ENCODE results near the gene GLRX3. TPM values are rescaled to one million over a fixed set of nuclear protein-coding genes. Genes with fewer than 3 reads are reported as not detected.

The GLRX3 gene
- polyA plus RNA-seq, 1 of the 3 experiments (the other 2 are of a cell fraction), result 93.8 TPM

DNA sequence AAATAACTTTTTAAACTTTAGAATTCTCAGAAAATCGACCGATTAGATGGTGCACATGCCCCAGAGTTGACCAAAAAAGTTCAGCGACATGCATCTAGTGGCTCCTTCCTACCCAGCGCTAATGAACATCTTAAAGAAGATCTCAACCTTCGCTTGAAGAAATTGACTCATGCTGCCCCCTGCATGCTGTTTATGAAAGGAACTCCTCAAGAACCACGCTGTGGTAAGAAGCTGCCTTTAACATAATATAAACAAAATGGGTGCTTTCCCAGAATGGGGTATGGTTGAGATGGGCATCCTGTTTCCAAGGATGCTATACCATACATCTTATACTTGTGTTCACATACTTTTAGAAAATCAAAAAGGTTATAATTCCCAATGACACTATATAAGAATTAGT lies 24.6 kb downstream of the GLRX3 start:
- no peak overlapping the region for H2AFZ ChIP-seq (ENCODE audit: low read depth)
- H3K79me2 ChIP-seq (ENCODE audit: insufficient read depth), result peaks cover 53% of the 10 kb centered on the region
- H3F3A ChIP-seq (replicated peaks; ENCODE audit: insufficient read depth), result no peaks in the 10 kb centered on the region
- TF ChIP-seq, protein P1, sequence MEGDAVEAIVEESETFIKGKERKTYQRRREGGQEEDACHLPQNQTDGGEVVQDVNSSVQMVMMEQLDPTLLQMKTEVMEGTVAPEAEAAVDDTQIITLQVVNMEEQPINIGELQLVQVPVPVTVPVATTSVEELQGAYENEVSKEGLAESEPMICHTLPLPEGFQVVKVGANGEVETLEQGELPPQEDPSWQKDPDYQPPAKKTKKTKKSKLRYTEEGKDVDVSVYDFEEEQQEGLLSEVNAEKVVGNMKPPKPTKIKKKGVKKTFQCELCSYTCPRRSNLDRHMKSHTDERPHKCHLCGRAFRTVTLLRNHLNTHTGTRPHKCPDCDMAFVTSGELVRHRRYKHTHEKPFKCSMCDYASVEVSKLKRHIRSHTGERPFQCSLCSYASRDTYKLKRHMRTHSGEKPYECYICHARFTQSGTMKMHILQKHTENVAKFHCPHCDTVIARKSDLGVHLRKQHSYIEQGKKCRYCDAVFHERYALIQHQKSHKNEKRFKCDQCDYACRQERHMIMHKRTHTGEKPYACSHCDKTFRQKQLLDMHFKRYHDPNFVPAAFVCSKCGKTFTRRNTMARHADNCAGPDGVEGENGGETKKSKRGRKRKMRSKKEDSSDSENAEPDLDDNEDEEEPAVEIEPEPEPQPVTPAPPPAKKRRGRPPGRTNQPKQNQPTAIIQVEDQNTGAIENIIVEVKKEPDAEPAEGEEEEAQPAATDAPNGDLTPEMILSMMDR (IDR thresholded peaks at IDR 0.05), result peak; percentile 9; the same call in 1 of the 2 replicates
- TF ChIP-seq SMC3 (IDR thresholded peaks at IDR 0.05; ENCODE audit: low read depth, low read length), result no peak
- WGBS (ENCODE audit: low lambda C conversion rate), result 96% methylated on average over 6 of the region's 6 CpGs
- no peaks in the 10 kb centered on the region for H3K9me2 ChIP-seq
- POLR2A ChIA-PET, result no interaction called here
- H3K27me3 ChIP-seq (ENCODE audit: insufficient read depth), result no peaks in the 10 kb centered on the region
- no peak overlapping the region for H3K27ac ChIP-seq (ENCODE audit: low read depth in 2 of 2, low read length in 1 of 2)
- CTCF ChIA-PET, result interaction anchor here (1.1 kb wide), 1 partner anchor 30 kb away, joined by 3 read pairs; no protein-coding TSS in a partner anchor
- H3K4me3 ChIP-seq (ENCODE audit: low read depth in 2 of 2, low read length in 1 of 2), result no peak overlapping the region
- H3K36me3 ChIP-seq (replicated peaks in 1 of 2; ENCODE audit: control insufficient read depth in 1 of 2, insufficient read depth in 2 of 2, low read length in 1 of 2), result peaks cover 45 to 50% of the 10 kb centered on the region in 2 experiments
- no peak overlapping the region for H3K4me2 ChIP-seq
- peaks cover 0 to 4% of the 10 kb centered on the region in 2 experiments; a peak in 1 of 4 replicates for H3K4me1 ChIP-seq (ENCODE audit: control insufficient read depth in 1 of 2, insufficient read depth in 2 of 2, low read depth in 1 of 2, low read length in 1 of 2)
- no peak overlapping the region for H3K9ac ChIP-seq
- DNase-seq, result no peak
- peaks cover 37% of the 10 kb centered on the region for H4K20me1 ChIP-seq (ENCODE audit: insufficient read depth)
- no peaks in the 10 kb centered on the region for H3K9me3 ChIP-seq

DNA sequence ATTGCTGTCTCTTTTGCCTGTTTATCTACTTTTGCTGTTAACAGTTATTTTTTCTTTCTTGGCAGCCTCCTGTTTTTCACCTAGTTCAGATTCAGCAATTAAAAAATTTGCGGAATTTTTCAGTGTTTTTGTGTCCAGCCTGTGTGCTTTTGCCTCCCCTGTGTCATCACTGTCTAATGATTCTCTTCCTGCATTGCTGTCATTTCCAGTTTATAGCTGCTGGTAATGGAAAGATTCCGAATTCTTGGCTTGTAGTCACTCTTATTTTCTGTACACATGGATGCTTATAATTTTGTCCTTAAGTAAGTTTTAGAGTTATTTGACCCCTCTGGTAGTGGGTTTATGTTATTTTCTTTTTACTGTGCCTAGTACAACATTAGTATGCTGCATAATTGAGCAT lies 25.1 kb downstream of the GLRX3 start:
- CTCF ChIA-PET, result interaction anchor here (0.7 kb wide), 1 partner anchor 444 kb away, joined by 3 read pairs; no protein-coding TSS in a partner anchor
- peaks cover 32% of the 10 kb centered on the region for H4K20me1 ChIP-seq (ENCODE audit: insufficient read depth)
- 92% methylated on average over 2 of the region's 2 CpGs for WGBS (ENCODE audit: low lambda C conversion rate)
- no peak overlapping the region for H3K4me2 ChIP-seq
- no peak overlapping the region for H3K27ac ChIP-seq (ENCODE audit: low read depth in 2 of 2, low read length in 1 of 2)
- no peaks in the 10 kb centered on the region for H3K9me3 ChIP-seq
- no peak overlapping the region for H2AFZ ChIP-seq (ENCODE audit: low read depth)
- no peaks in the 10 kb centered on the region for H3F3A ChIP-seq (replicated peaks; ENCODE audit: insufficient read depth)
- no peak overlapping the region for H3K4me3 ChIP-seq (ENCODE audit: low read depth in 2 of 2, low read length in 1 of 2)
- DNase-seq, result no peak
- H3K9me2 ChIP-seq, result no peaks in the 10 kb centered on the region
- POLR2A ChIA-PET, result no interaction called here
- H3K9ac ChIP-seq, result no peak overlapping the region
- H3K36me3 ChIP-seq (replicated peaks in 1 of 2; ENCODE audit: control insufficient read depth in 1 of 2, insufficient read depth in 2 of 2, low read length in 1 of 2), result peaks cover 46 to 53% of the 10 kb centered on the region in 2 experiments
- peaks cover 47% of the 10 kb centered on the region for H3K79me2 ChIP-seq (ENCODE audit: insufficient read depth)
- peaks cover 0 to 4% of the 10 kb centered on the region in 2 experiments; a peak in 1 of 4 replicates for H3K4me1 ChIP-seq (ENCODE audit: control insufficient read depth in 1 of 2, insufficient read depth in 2 of 2, low read depth in 1 of 2, low read length in 1 of 2)
- H3K27me3 ChIP-seq (ENCODE audit: insufficient read depth), result no peaks in the 10 kb centered on the region
- no peak for TF ChIP-seq POLR2AphosphoS5 (IDR thresholded peaks at IDR 0.05; ENCODE audit: low read depth, low read length)
- TF ChIP-seq MXI1 (IDR thresholded peaks at IDR 0.05; ENCODE audit: low read depth, low read length), result no peak
- no peak for TF ChIP-seq SIN3A (IDR thresholded peaks at IDR 0.05; ENCODE audit: borderline replicate concordance, low read depth, low read length)
- TF ChIP-seq, protein P2, sequence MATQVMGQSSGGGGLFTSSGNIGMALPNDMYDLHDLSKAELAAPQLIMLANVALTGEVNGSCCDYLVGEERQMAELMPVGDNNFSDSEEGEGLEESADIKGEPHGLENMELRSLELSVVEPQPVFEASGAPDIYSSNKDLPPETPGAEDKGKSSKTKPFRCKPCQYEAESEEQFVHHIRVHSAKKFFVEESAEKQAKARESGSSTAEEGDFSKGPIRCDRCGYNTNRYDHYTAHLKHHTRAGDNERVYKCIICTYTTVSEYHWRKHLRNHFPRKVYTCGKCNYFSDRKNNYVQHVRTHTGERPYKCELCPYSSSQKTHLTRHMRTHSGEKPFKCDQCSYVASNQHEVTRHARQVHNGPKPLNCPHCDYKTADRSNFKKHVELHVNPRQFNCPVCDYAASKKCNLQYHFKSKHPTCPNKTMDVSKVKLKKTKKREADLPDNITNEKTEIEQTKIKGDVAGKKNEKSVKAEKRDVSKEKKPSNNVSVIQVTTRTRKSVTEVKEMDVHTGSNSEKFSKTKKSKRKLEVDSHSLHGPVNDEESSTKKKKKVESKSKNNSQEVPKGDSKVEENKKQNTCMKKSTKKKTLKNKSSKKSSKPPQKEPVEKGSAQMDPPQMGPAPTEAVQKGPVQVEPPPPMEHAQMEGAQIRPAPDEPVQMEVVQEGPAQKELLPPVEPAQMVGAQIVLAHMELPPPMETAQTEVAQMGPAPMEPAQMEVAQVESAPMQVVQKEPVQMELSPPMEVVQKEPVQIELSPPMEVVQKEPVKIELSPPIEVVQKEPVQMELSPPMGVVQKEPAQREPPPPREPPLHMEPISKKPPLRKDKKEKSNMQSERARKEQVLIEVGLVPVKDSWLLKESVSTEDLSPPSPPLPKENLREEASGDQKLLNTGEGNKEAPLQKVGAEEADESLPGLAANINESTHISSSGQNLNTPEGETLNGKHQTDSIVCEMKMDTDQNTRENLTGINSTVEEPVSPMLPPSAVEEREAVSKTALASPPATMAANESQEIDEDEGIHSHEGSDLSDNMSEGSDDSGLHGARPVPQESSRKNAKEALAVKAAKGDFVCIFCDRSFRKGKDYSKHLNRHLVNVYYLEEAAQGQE (IDR thresholded peaks at IDR 0.05; ENCODE audit: low read depth, low read length), result no peak
- TF ChIP-seq, protein P3, sequence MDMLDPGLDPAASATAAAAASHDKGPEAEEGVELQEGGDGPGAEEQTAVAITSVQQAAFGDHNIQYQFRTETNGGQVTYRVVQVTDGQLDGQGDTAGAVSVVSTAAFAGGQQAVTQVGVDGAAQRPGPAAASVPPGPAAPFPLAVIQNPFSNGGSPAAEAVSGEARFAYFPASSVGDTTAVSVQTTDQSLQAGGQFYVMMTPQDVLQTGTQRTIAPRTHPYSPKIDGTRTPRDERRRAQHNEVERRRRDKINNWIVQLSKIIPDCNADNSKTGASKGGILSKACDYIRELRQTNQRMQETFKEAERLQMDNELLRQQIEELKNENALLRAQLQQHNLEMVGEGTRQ (IDR thresholded peaks at IDR 0.05; ENCODE audit: borderline replicate concordance, low read depth, low read length), result no peak
- TF ChIP-seq JUND (IDR thresholded peaks at IDR 0.05), result no peak
- no peak for TF ChIP-seq EZH2phosphoT487 (IDR thresholded peaks at IDR 0.05; ENCODE audit: borderline replicate concordance, low read depth)
- TF ChIP-seq TEAD4 (IDR thresholded peaks at IDR 0.05; ENCODE audit: borderline replicate concordance, insufficient read depth), result no peak
- TF ChIP-seq NFIC (IDR thresholded peaks at IDR 0.05; ENCODE audit: borderline replicate concordance), result no peak
- TF ChIP-seq, protein P4, sequence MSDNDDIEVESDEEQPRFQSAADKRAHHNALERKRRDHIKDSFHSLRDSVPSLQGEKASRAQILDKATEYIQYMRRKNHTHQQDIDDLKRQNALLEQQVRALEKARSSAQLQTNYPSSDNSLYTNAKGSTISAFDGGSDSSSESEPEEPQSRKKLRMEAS (IDR thresholded peaks at IDR 0.05; ENCODE audit: low read depth), result no peak
- TF ChIP-seq RXRA (IDR thresholded peaks at IDR 0.05; ENCODE audit: borderline replicate concordance, low read depth), result no peak
- no peak for TF ChIP-seq YY1 (IDR thresholded peaks at IDR 0.05; ENCODE audit: low read depth)
- no peak for TF ChIP-seq RAD21 (IDR thresholded peaks at IDR 0.05; ENCODE audit: low read length)
- TF ChIP-seq, protein P5, sequence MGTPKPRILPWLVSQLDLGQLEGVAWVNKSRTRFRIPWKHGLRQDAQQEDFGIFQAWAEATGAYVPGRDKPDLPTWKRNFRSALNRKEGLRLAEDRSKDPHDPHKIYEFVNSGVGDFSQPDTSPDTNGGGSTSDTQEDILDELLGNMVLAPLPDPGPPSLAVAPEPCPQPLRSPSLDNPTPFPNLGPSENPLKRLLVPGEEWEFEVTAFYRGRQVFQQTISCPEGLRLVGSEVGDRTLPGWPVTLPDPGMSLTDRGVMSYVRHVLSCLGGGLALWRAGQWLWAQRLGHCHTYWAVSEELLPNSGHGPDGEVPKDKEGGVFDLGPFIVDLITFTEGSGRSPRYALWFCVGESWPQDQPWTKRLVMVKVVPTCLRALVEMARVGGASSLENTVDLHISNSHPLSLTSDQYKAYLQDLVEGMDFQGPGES (IDR thresholded peaks at IDR 0.05; ENCODE audit: low read depth, low read length), result no peak
- TF ChIP-seq SMC3 (IDR thresholded peaks at IDR 0.05; ENCODE audit: low read depth, low read length), result no peak
- TF ChIP-seq, protein P6, sequence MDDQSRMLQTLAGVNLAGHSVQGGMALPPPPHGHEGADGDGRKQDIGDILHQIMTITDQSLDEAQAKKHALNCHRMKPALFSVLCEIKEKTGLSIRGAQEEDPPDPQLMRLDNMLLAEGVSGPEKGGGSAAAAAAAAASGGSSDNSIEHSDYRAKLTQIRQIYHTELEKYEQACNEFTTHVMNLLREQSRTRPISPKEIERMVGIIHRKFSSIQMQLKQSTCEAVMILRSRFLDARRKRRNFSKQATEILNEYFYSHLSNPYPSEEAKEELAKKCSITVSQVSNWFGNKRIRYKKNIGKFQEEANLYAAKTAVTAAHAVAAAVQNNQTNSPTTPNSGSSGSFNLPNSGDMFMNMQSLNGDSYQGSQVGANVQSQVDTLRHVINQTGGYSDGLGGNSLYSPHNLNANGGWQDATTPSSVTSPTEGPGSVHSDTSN (IDR thresholded peaks at IDR 0.05), result no peak
- TF ChIP-seq CHD2 (IDR thresholded peaks at IDR 0.05; ENCODE audit: low read length, partially characterized antibody), result no peak
